ENCODE data around the gene PEPD. TPM values are rescaled to one million over a fixed set of nuclear protein-coding genes. Genes with fewer than 3 reads are reported as not detected.

PEPD gene
- total and polyA plus RNA-seq, 2 of the 4 experiments (the other 2 are of a cell fraction), result 36.7 to 88.4 TPM

GRCh38 chr19:33414667-33415605, 106.7 kb downstream of the PEPD start:
- POLR2A ChIA-PET (ENCODE audit: unreplicated experiment), result no interaction called here
- in situ Hi-C loops (cut with MboI; ENCODE audit: low sequenced_read_pairs), result no loop called here

More at GRCh38 chr19:33414667-33415605, 106.7 kb downstream of the PEPD start:
- Histone ChIP-seq H3K79me1 (ENCODE audit: low read depth in 1 of 2, low read length in 2 of 2) (no peaks in the 10 kb centered on the region), H3K4ac (ENCODE audit: low read depth, low read length) (no peak overlapping the region), H4K8ac (ENCODE audit: low read depth in 2 of 2, low read length in 2 of 2) (no peak overlapping the region), H2AFZ (replicated peaks; ENCODE audit: low read length, poor library complexity) (no peak overlapping the region), H2BK5ac (ENCODE audit: low read depth, low read length, poor library complexity, severe bottlenecking) (no peak overlapping the region), H3K9me1 (ENCODE audit: insufficient read depth, low read length) (no peaks in the 10 kb centered on the region), H2BK120ac (ENCODE audit: low read depth, low read length) (no peak overlapping the region), H3K4me3 (ENCODE audit: insufficient read depth, low read depth, low read length) (no peak overlapping the region), H3K27me3 (ENCODE audit: control insufficient read depth, insufficient read depth, low read length) (no peaks in the 10 kb centered on the region), H3K56ac (ENCODE audit: extremely low read depth, insufficient read depth, low read length) (no peak overlapping the region), H3K23ac (ENCODE audit: low read depth, low read length) (no peak overlapping the region), H3K18ac (ENCODE audit: low read depth, low read length) (no peak overlapping the region), H3K4me1 (ENCODE audit: control insufficient read depth, insufficient read depth, low read length) (no peaks in the 10 kb centered on the region; the same call in 1 of the 2 replicates), H3K9me3 (ENCODE audit: control insufficient read depth, insufficient read depth, low read length) (no peaks in the 10 kb centered on the region), H3K4me2 (ENCODE audit: low read depth, low read length) (no peak overlapping the region), H2AK5ac (ENCODE audit: low read depth, low read length) (no peak overlapping the region), H3K27ac (ENCODE audit: insufficient read depth, low read length) (no peak overlapping the region), H4K20me1 (ENCODE audit: insufficient read depth, low read length) (no peaks in the 10 kb centered on the region), H4K5ac (ENCODE audit: low read depth, low read length) (no peak overlapping the region), H2BK20ac (ENCODE audit: low read depth, low read length) (no peak overlapping the region), H3K9ac (ENCODE audit: low read depth, low read length) (no peak overlapping the region), H3K36me3 (ENCODE audit: control insufficient read depth, insufficient read depth, low read length) (no peaks in the 10 kb centered on the region), H2AK9ac (replicated peaks; ENCODE audit: low read depth, low read length, poor library complexity) (no peak overlapping the region), H4K91ac (ENCODE audit: insufficient read depth, low read depth, low read length) (no peak overlapping the region), H2BK15ac (ENCODE audit: low read depth, low read length) (no peak overlapping the region), H3K14ac (replicated peaks; ENCODE audit: low read depth, low read length) (no peak overlapping the region)
- DNase-seq, result no peak
- WGBS, 2 experiments (ENCODE audit: extremely low coverage in 2 of 2, insufficient read length in 1 of 2), result 82% methylated on average over 14 of the region's 32 CpGs; no CpG with 5 or more reads in 1 of the 2 experiments
- intact Hi-C loops (cut with micrococcal nuclease), result no loop called here
- TF ChIP-seq FOS (IDR thresholded peaks at IDR 0.05; ENCODE audit: low read depth, low read length) (no peak), RAD21 (IDR thresholded peaks at IDR 0.05; ENCODE audit: low read length) (no peak), CEBPB (IDR thresholded peaks at IDR 0.05; ENCODE audit: low read depth, low read length) (no peak), POLR2A (IDR thresholded peaks at IDR 0.05; ENCODE audit: low read depth, low read length) (no peak), MXI1 (IDR thresholded peaks at IDR 0.05; ENCODE audit: borderline replicate concordance, low read depth, low read length) (no peak), USF2 (IDR thresholded peaks at IDR 0.05; ENCODE audit: low read depth, low read length) (no peak)
- no TSS peak for BruUV-seq (replicated peaks)
- dilution Hi-C loops (cut with HindIII; ENCODE audit: low sequenced_read_pairs, unreplicated experiment), result no loop called here
- no peak for ATAC-seq (ENCODE audit: low read depth)
- CTCF ChIA-PET, result no interaction called here
